Sigmoid colon (tissue), 7 donors: ENCODE results near the gene SMARCD1. TPM values are rescaled to one million over a fixed set of nuclear protein-coding genes. Genes with fewer than 3 reads are reported as not detected.

Experiments
- DNase-seq: peaks from one replicate; pipeline ENCODE4 v3.0.0-alpha.2; 2019
- H3K27ac ChIP-seq, 4 donors: fragments of 200-600 bp; sonication (generic); one replicate each; pipeline ENCODE4 v1.5.1; 2016 to 2019; ENCODE audit warnings: mild to moderate bottlenecking in 1 of 4
- H3K27me3 ChIP-seq, 3 donors: fragments of 200-600 bp; sonication (generic); one replicate each; pipeline ENCODE4 v1.5.1; 2019; ENCODE audit warnings: mild to moderate bottlenecking in 1 of 3
- H3K36me3 ChIP-seq, 4 donors: fragments of 200-600 bp; sonication (generic); one replicate each; pipeline ENCODE4 v1.5.1; 2016 to 2019
- H3K4me1 ChIP-seq, 4 donors: fragments of 200-600 bp; sonication (generic); one replicate each; pipeline ENCODE4 v1.5.1; 2017 to 2019
- H3K4me3 ChIP-seq, 4 donors: fragments of 200-600 bp; sonication (generic); one replicate each; pipeline ENCODE4 v1.5.1; 2017 to 2019; ENCODE audit warnings: mild to moderate bottlenecking in 2 of 4, moderate library complexity in 1 of 4
- H3K9me3 ChIP-seq, 4 donors: fragments of 200-600 bp in 3 of 4; sonication (generic) in 3 of 4; one replicate each; pipeline versions ENCODE4 v1.5.1 to v1.6.1; 2013 to 2019
- CTCF ChIP-seq, 4 experiments: fragments of 450-650 bp in 3 of 4; fragments of 200-600 bp in 1 of 4; IDR thresholded peaks; one replicate each; pipeline ENCODE4 v1.5.1; 2016 to 2019; ENCODE audit warnings: antibody characterized with exemption in 4 of 4, mild to moderate bottlenecking in 3 of 4, moderate library complexity in 2 of 4
- EP300 ChIP-seq, 4 donors: sonication (generic); formaldehyde crosslinking; IDR thresholded peaks; one replicate each; pipeline ENCODE4 v1.6.1; 2017; ENCODE audit warnings: antibody characterized with exemption in 4 of 4
- POLR2A ChIP-seq, 2 donors: fragments of 450-650 bp; IDR thresholded peaks; one replicate each; pipeline ENCODE4 v1.6.1; 2016; ENCODE audit warnings: antibody characterized with exemption in 2 of 2, mild to moderate bottlenecking in 2 of 2, moderate library complexity in 2 of 2
- POLR2AphosphoS5 ChIP-seq, 4 donors: sonication (generic); formaldehyde crosslinking; IDR thresholded peaks; one replicate each; pipeline ENCODE4 v1.6.1; 2017; ENCODE audit warnings: antibody characterized with exemption in 4 of 4
- WGBS, 2 donors: extraction: QIAGEN DNeasy Blood & Tissue Kit; methylation state at CpG; one replicate each; pipeline ENCODE4 v1.1.7; 2013; 5-methylcytosine and 5-hydroxymethylcytosine counted together
- intact Hi-C: fragments of 100-400 bp; cut with DNase I; formaldehyde crosslinking; loops from one replicate; pipeline ENCODE4 v1.15.1; 2023
- polyA plus RNA-seq, 3 donors: library from polyadenylated mRNA; stranded (reverse); fragments of 200-250 nt; gene quantifications; one replicate each; pipeline ENCODE4 v1.2.3, GENCODE V29; 2013
- total RNA-seq, 4 donors: library from RNA; depleted of rRNA; stranded (reverse); fragments of >200 nt; gene quantifications; one replicate each; pipeline ENCODE4 v1.1.0, GENCODE V29; 2016
- donor health status: healthy with polysubstance abuse.
- donor health status: Bipolar disorder and iron deficiency.
- donor health status: healthy.

Gene SMARCD1
- total and polyA plus RNA-seq, 7 donors: 16.0 to 64.8 (median 26.4) TPM

- Histone ChIP-seq H3K9me3 (no peaks in the 10 kb centered on the region), H3K4me1 (peaks cover 0 to 12% (median 10%) of the 10 kb centered on the region in 4 donors), H3K27me3 (no peaks in the 10 kb centered on the region), H3K4me3 (no peak overlapping the region), H3K36me3 (peaks cover 21 to 61% (median 47%) of the 10 kb centered on the region in 4 donors), H3K27ac (peak overlapping the region in 1 of 4 donors; percentile 4)
- no peak for TF ChIP-seq CTCF (IDR thresholded peaks at IDR 0.05)
- TF ChIP-seq POLR2A (IDR thresholded peaks at IDR 0.05): no peak
- no peak for TF ChIP-seq EP300 (IDR thresholded peaks at IDR 0.05)
- TF ChIP-seq POLR2AphosphoS5 (IDR thresholded peaks at IDR 0.05): no peak
- intact Hi-C loops: no loop called here
- 75 to 79% methylated on average over 5 of the region's 5 CpGs for WGBS, 2 donors
- DNase-seq: no peak
Measured at GRCh38 chr12:50099302-50100008, 14.3 kb downstream of the SMARCD1 start.

GRCh38 chr12:50100561-50100960 lies 15.4 kb downstream of the SMARCD1 start:
- WGBS, 2 donors: 82 to 88% methylated on average over 3 of the region's 3 CpGs
- H3K36me3 ChIP-seq: peaks cover 21 to 50% (median 37%) of the 10 kb centered on the region in 4 donors

GRCh38 chr12:50101663-50102062 lies 16.5 kb downstream of the SMARCD1 start:
- intact Hi-C loops: no loop called here
- 80 to 86% methylated on average over 3 of the region's 3 CpGs for WGBS, 2 donors

More at GRCh38 chr12:50100561-50100960, 15.4 kb downstream of the SMARCD1 start:
- TF ChIP-seq CTCF (IDR thresholded peaks at IDR 0.05) (no peak), EP300 (IDR thresholded peaks at IDR 0.05) (no peak), POLR2A (IDR thresholded peaks at IDR 0.05) (no peak), POLR2AphosphoS5 (IDR thresholded peaks at IDR 0.05) (no peak)
- intact Hi-C loops: no loop called here
- peak overlapping the region in 1 of 4 donors; percentile 4 for H3K27ac ChIP-seq
- H3K4me1 ChIP-seq: peaks cover 0 to 17% (median 12%) of the 10 kb centered on the region in 4 donors
- H3K4me3 ChIP-seq: no peak overlapping the region
- no peak for DNase-seq
- no peaks in the 10 kb centered on the region for H3K27me3 ChIP-seq
- H3K9me3 ChIP-seq: no peaks in the 10 kb centered on the region

GRCh38 chr12:50102131-50102531 lies 17.0 kb downstream of the SMARCD1 start:
- H3K27ac ChIP-seq: no peak overlapping the region
- peaks cover 0 to 17% (median 12%) of the 10 kb centered on the region in 4 donors for H3K4me1 ChIP-seq
- H3K9me3 ChIP-seq: no peaks in the 10 kb centered on the region
- intact Hi-C loops: no loop called here
- WGBS, 2 donors: 89 to 90% methylated on average over 2 of the region's 2 CpGs
- no peak for DNase-seq
- no peak overlapping the region for H3K4me3 ChIP-seq
- no peak for TF ChIP-seq CTCF (IDR thresholded peaks at IDR 0.05)
- no peak for TF ChIP-seq POLR2A (IDR thresholded peaks at IDR 0.05)
- H3K27me3 ChIP-seq: no peaks in the 10 kb centered on the region
- peaks cover 15 to 34% (median 24%) of the 10 kb centered on the region in 4 donors for H3K36me3 ChIP-seq

More at GRCh38 chr12:50101663-50102062, 16.5 kb downstream of the SMARCD1 start:
- TF ChIP-seq CTCF (IDR thresholded peaks at IDR 0.05) (peak in 1 of 4 experiments; percentile 36), POLR2AphosphoS5 (IDR thresholded peaks at IDR 0.05) (no peak)
- no peak overlapping the region for H3K27ac ChIP-seq
- no peaks in the 10 kb centered on the region for H3K9me3 ChIP-seq
- H3K4me3 ChIP-seq: no peak overlapping the region
- peaks cover 0 to 17% (median 12%) of the 10 kb centered on the region in 4 donors for H3K4me1 ChIP-seq
- H3K36me3 ChIP-seq: peaks cover 19 to 39% (median 28%) of the 10 kb centered on the region in 4 donors
- no peaks in the 10 kb centered on the region for H3K27me3 ChIP-seq
- DNase-seq: no peak
